ENCODE results near the gene ANAPC5. TPM values are rescaled to one million over a fixed set of nuclear protein-coding genes. Genes with fewer than 3 reads are reported as not detected.

Gene ANAPC5
- total RNA-seq, 3 donors from 2014 or later (not counting 1 experiment from before 2014, with no cell fraction given) = 134 to 171 (median 163) TPM

GRCh38 chr12:121295116-121295745, 57.0 kb downstream of the ANAPC5 start:
- H3K4me1 ChIP-seq (ENCODE audit: control insufficient read depth, insufficient read depth, low read length) = peaks cover 24% of the 10 kb centered on the region
- no peak for ATAC-seq
- no peak for DNase-seq
- Mint-ChIP-seq H3K4me3 (peak overlapping the region; percentile 86), H3K9me3 (no peaks in the 10 kb centered on the region), H3K27ac (peak overlapping the region in 1 of 2 donors; percentile 63), H3K36me3 (no peaks in the 10 kb centered on the region), H3K27me3 (ENCODE audit: low read depth in 2 of 2) (no peaks in the 10 kb centered on the region), H3K4me1 (peaks cover 0 to 14% of the 10 kb centered on the region in 2 donors)
- no peak for TF ChIP-seq CTCF (IDR thresholded peaks at IDR 0.05)
- H3K36me3 ChIP-seq (ENCODE audit: control insufficient read depth, insufficient read depth, low read length) = no peaks in the 10 kb centered on the region
- intact Hi-C loops (cut with micrococcal nuclease) = loop anchor here (5.0 kb wide), 1 partner anchor 83 kb away; the partner anchor contains the start of gene P2RX4
- WGBS (ENCODE audit: insufficient coverage) = 11% methylated on average over 4 of the region's 7 CpGs
- H3K27ac ChIP-seq (ENCODE audit: low read length) = no peak overlapping the region
- H3K27me3 ChIP-seq (ENCODE audit: control insufficient read depth, insufficient read depth, low read length) = no peaks in the 10 kb centered on the region
- no peaks in the 10 kb centered on the region for H3K9me3 ChIP-seq (ENCODE audit: control insufficient read depth, insufficient read depth, low read length)
- H3K4me3 ChIP-seq (ENCODE audit: low read length) = peak overlapping the region; percentile 65

- Histone ChIP-seq H3K4me3 (ENCODE audit: low read length) (no peak overlapping the region), H3K27ac (ENCODE audit: low read length) (no peak overlapping the region), H3K4me1 (ENCODE audit: control insufficient read depth, insufficient read depth, low read length) (peaks cover 24% of the 10 kb centered on the region), H3K9me3 (ENCODE audit: control insufficient read depth, insufficient read depth, low read length) (no peaks in the 10 kb centered on the region), H3K27me3 (ENCODE audit: control insufficient read depth, insufficient read depth, low read length) (no peaks in the 10 kb centered on the region), H3K36me3 (ENCODE audit: control insufficient read depth, insufficient read depth, low read length) (no peaks in the 10 kb centered on the region)
- no peak for ATAC-seq
- DNase-seq = no peak
- H3K36me3 Mint-ChIP-seq = no peaks in the 10 kb centered on the region
- intact Hi-C loops (cut with micrococcal nuclease) = no loop called here
- TF ChIP-seq CTCF (IDR thresholded peaks at IDR 0.05) = no peak
- no peak overlapping the region for H3K27ac Mint-ChIP-seq
- H3K4me1 Mint-ChIP-seq = peaks cover 0 to 14% of the 10 kb centered on the region in 2 donors
- WGBS (ENCODE audit: insufficient coverage) = 95% methylated on average over 8 of the region's 10 CpGs
- H3K27me3 Mint-ChIP-seq (ENCODE audit: low read depth in 2 of 2) = no peaks in the 10 kb centered on the region
- H3K4me3 Mint-ChIP-seq = peak overlapping the region; percentile 42
- no peaks in the 10 kb centered on the region for H3K9me3 Mint-ChIP-seq
Measured at GRCh38 chr12:121294151-121294889, 57.9 kb downstream of the ANAPC5 start.

- Mint-ChIP-seq H3K9me3 (no peaks in the 10 kb centered on the region), H3K36me3 (no peaks in the 10 kb centered on the region), H3K4me3 (no peak overlapping the region), H3K27ac (no peak overlapping the region), H3K4me1 (peaks cover 0 to 14% of the 10 kb centered on the region in 2 donors), H3K27me3 (ENCODE audit: low read depth in 2 of 2) (no peaks in the 10 kb centered on the region)
- Histone ChIP-seq H3K4me1 (ENCODE audit: control insufficient read depth, insufficient read depth, low read length) (peaks cover 24% of the 10 kb centered on the region), H3K9me3 (ENCODE audit: control insufficient read depth, insufficient read depth, low read length) (no peaks in the 10 kb centered on the region), H3K4me3 (ENCODE audit: low read length) (no peak overlapping the region), H3K27me3 (ENCODE audit: control insufficient read depth, insufficient read depth, low read length) (no peaks in the 10 kb centered on the region), H3K27ac (ENCODE audit: low read length) (no peak overlapping the region), H3K36me3 (ENCODE audit: control insufficient read depth, insufficient read depth, low read length) (no peaks in the 10 kb centered on the region)
- intact Hi-C loops (cut with micrococcal nuclease) = no loop called here
- no peak for TF ChIP-seq CTCF (IDR thresholded peaks at IDR 0.05)
- ATAC-seq (no peak), DNase-seq (no peak)
- 88% methylated on average over 4 of the region's 4 CpGs for WGBS (ENCODE audit: insufficient coverage)
Measured at GRCh38 chr12:121293603-121294002, 58.6 kb downstream of the ANAPC5 start.

Measured in natural killer cell (primary cell).